ENCODE measurements around the gene BTD.

The BTD gene

DNA sequence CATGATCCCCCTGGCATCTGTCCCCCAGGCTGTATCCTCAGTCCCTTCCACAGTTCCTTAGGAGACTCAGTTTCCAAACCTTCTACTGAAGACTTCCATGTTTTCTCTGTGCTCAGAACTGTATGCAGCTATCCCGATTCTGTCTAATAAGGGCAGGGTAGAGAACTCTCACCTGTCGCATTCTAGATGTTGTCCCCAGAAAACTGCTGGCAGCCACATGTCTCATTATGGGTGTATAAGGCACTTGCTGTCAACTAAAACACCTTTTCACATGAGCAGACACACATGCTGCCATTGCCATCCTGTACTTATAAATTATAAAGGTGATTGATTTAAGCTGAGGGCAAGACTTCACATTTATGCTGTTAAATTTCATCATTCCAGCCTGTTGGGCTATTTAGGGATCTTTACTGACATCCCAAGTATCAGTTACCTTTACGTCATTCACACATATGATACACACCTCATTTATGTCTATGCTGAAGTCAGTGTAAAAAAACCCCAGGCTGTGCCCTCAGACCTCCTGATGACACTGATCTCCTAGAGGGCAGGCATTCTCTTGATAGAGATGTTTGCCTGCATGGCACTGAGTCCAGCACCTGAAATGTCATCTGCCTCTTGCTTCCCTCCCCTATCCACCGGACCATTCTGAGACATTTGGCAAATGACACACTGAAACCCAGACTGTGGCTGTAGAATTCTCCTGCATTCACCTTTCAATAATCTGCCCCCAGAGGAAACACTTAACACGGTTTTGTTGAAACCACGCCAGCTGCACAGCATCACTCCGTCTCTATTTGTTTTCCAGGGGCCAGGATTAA is 35.8 kb downstream of the BTD start:
- DNase-seq (ENCODE audit: low read depth), result no peak

DNA sequence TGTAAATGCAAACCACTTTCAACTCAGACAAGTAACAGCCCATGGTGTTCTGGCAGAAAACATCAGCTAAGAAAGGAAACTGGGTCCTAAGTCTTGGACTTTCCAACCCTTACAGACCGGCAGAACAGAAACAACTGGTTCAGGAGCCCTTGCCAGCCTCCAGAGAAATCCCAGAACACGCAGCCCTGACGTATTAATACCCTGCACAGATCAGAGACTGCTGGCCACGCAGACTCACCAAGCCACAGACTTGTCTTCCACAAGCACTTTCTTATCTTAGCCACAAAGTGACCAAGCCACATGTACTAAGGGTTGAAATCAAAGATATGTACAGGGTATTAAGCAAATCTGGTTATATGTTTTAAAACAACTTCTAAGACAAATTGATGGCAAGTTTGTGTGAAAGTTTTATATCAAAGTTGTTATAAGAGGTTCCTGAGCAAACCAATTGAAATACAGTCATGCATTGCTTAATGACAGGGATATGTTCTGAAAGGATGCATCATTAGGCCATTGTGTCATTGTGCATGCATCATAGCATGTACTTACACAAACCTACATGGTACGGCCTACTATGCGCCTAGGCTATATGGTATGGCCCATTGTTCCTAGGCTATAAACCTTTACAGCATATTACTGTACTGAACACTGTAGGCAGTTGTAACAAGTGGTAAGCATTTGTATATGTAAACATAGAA is 36.8 kb downstream of the BTD start:
- DNase-seq (ENCODE audit: low read depth), result no peak

GRCh38 chr3:15638891-15639262 is 37.3 kb downstream of the BTD start:
- DNase-seq (ENCODE audit: low read depth), result no peak

DNA sequence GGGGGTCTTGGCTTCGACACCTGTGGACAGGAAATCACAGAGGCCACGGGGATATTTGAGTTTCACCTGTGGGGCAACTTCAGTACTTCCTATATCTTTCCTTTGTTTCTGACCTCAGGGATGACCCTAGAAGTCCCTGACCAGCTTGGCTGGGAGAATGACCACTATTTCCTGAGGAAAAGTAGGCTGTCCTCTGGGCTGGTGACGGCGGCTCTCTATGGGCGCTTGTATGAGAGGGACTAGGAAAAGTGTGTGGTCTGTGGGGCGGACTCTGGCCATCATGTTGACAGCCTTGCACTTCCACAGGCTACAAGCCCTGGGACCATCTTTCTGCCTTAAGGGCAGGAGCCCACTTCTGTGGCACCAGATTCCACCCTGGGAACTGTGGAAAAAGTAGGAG is 43.7 kb downstream of the BTD start:
- DNase-seq (ENCODE audit: low read depth), result no peak

DNA sequence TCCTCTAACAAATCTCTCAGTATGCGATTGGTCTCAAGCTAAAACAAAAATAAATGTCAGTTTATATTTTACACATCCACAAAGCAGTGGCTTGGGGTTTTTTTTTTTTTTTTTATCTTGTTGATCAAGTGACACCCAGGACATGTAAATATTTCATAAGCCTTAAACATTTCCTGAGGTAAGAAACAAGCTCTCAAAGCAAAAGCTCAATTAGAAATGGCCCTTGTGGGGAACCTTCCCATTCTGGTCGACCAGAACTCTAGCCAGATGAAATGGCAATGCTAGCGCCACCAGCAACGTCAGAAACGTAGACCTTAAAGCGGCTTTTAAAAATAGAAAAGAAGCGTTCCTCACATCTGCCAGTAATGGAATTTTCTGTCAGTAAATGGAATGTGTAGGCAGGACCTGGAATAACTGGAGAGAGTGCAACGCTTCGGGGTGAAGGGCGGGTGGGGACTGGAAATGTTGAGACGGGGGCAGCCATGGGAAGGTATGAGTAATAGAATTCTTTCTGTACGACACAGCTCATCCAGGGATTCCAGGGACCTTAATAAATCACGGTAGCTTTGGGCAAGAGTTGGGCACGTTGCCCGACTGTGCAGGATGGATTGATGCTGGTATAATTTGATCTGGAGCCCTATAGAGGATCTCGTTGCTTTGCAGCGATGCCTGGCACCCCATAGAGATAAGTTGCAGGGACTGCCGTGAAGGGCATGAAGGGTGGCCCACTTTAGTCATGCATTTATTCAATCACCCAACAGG is 44.4 kb downstream of the BTD start:
- DNase-seq (ENCODE audit: low read depth), result no peak

DNA sequence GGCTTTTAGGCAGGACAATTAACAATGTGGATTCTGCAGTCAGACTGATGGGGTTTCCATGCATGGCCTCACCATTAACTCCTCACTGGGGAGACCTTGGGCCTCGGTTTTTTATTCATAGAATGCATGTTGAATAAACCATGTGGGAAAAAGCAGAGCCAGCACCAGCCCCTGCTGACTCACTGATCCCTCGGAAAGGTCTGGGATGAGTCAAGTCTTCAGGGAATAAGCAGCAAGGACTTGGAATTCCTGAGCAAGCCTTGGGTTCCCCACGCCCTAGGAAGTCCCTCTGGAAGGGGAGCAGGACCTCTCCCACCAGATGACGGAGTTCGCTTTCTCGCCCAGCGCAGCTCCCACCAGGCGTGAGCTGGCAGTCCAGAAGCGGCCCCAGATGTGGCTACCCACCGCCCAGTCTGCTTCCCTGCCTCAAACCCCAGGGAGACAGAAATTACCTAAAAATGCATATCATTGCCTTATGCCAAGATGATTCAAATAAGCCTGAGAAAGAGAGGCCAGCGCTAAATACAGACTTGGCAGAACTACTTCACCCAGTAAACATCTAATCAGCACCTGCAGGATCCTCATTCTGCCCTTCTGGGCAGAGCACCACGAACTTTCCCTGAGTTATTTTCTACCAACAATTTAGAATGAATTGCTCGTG is 45.4 kb downstream of the BTD start:
- no peak for DNase-seq (ENCODE audit: low read depth)

- DNase-seq (ENCODE audit: low read depth), result peak; percentile 20
Observed at GRCh38 chr3:15647611-15648167, 46.1 kb downstream of the BTD start.

GRCh38 chr3:15649341-15649740 is 47.8 kb downstream of the BTD start:
- no peak for DNase-seq (ENCODE audit: low read depth)

DNA sequence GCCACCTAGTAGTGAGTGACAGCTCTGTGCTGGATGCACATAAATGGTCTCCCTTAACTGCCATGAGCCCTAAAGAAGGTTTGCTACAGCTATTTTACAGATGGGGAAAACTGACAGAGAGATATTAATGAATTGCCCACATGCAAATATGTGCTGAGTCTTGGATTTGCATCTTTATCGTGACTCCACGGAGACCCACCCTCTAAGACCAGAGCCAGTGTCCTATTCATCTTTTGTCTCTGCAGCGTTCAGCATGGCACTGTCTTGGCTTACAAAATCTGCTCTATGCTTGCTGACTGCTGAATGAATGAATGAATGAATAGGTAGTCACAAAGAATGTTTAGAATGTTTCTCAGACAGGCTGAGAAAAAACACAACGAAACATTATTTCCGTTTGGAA is 48.3 kb downstream of the BTD start:
- no peak for DNase-seq (ENCODE audit: low read depth)

DNA sequence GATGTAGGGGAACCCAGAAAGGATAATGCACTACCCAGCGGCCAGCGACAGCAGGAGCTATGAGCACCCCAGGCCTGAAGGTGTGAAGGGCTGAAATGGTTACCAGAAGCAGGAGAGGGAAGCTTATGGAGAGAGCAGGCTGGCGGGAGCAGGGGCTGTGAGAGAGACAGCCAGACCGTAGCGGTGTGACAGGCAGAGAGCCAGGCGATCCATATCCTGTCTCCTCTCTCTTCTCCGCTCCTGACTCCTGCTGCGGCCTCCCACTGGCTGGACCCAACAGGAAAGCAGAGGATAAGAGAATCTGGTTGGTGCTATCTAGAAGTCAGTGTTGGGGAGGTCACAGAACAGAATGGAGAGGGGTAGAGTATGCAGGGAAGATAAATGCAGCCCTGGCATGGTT is 49.9 kb downstream of the BTD start:
- no peak for DNase-seq (ENCODE audit: low read depth)

DNA sequence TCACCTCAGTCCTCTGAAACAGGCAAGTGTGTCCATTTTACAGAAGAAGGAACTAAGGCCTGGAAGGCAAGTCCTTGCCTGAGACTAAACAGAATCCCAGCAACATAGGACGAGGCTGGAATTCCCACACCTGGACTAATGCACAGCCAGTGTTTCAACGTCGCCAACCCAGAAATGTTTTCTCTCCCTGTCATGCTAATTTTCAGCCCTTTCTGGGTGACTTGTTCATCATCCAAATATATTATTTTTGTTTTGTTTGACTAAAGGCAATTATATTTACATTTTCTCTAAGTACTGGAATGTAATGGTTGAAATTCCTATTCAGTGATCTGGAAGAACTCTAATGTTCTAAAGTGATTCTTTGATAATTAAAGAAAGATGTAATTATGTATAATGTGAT is 51.8 kb downstream of the BTD start:
- DNase-seq (ENCODE audit: low read depth), result no peak

- no peak for DNase-seq (ENCODE audit: low read depth)
Observed at GRCh38 chr3:15654127-15654526, 52.6 kb downstream of the BTD start.

DNA sequence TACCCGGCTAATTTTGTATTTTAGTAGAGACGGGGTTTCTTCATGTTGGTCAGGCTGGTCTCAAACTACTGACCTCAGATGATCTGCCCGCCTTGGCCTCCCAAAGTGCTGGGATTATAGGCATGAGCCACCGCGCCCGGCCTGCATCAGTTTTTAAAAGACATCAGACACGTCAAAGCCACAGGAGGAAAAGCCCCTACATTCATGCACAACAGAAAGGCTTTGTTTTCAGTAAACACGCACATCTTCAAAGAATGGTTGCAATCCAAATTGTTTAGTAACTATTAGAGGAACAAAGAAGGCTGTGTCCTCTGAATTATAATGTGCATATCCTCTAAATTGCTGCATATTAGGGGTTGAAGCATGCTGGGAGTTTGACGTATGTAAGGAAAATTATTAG is 53.3 kb downstream of the BTD start:
- no peak for DNase-seq (ENCODE audit: low read depth)

DNA sequence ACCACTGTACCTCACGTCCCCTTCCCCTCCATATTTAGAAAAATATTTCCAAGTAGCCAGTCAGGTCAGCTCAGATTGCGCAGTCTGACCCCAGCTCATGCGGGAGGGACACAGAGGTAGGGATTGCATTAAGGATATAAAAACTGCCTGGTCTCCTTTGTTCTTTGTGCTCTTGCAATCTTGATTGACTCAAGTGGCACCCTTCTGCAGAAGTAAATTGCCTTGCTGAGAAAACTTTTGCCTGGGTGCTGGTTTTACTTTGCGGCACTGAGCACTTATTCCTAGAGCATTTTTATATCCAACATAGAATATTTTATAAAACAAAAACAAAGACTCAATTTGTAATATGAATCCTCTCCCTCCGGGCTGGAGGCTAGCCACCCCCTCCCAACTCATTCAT is 54.8 kb downstream of the BTD start:
- DNase-seq (ENCODE audit: low read depth), result no peak

DNA sequence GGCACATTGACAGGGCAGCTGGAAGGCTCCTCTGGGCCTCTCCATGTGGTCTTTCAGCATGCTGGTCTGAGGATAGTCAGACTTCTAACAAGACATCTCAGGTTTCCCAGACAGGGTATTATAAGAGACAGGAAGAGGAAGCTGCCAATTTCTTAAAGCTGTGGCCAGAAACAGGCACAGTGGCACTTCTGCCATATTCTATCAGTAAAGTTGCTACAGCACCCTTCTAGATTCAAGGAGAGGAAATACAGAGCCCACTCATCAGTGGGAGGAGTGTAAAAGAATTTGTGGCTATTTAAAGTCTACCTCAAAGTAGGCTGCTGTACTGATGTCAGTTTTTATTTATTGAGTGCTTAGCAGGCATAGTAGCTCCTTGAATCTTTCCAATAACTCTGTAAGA is 55.5 kb downstream of the BTD start:
- no peak for DNase-seq (ENCODE audit: low read depth)

DNA sequence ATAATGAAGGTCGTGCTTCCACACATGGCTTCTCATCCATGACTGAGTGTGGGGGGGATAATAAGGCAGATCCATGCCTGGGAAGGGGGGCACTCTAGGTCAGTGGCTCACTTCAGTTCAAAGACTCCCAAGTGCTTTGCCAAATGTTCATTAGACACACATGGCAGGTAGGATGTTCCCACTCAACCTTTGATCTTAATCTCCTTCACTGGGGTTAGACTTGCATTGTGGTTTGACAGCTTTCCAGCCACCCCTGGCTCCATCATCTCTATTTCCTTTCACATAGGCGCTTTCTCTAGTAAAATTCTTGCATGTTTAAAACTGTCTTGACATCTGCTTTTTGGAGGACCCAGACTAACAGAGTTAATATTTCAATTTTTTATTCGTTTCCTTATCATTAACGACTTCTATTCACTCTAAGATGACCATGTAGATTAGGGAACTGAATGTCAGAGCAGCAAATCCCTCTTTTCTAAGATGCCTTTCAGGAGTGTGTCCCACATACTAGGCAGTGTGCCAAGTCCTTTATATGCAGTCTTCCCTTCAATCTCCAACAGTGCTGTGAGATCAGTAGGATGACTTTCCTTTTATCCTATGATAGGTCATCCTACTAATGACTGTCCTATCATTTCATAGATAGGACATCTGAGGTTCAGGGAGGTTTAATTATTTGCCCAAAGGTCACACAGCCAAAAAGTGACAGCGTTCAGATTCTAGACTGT is 57.9 kb downstream of the BTD start:
- DNase-seq (ENCODE audit: low read depth), result no peak

DNA sequence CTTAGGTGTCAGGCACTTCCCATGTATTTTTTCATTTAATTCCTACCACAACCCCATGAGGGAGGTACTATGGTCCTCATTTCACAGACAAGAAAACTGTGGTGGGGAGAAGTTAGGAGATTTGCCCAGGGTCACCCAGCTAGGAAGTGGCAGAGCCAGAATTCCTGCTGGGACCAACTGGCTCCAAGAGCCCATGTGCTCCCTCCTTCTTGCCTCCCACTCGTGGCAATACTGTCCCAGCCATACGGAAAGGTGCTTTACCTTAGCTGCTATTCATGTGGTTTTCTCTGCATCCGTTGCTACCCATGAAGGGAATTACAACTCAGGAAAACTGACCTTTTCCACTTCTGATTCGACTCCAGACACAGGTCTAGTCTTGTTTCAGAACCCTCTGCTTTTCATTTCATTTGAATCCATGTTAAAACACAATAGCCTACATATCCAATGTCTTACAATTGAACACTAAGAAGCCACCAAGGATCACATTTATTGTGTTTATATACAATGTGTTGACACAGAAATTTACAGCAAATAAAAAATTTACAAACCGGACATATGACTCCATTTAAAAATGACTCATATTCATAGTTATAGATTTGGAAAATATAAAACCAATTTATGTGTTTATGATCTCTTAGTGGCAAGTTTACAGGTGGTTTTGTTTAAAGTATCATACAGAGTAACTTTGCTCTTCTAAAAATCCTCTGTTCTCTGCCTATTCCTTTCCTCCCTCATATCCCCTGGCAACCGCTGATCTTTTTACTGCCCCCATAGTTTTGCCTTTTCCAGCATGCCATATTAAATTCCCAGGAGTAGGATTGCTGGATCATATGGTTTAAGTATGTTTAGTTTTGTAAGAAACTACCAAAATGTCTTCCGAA is 58.8 kb downstream of the BTD start:
- DNase-seq (ENCODE audit: low read depth), result no peak

DNA sequence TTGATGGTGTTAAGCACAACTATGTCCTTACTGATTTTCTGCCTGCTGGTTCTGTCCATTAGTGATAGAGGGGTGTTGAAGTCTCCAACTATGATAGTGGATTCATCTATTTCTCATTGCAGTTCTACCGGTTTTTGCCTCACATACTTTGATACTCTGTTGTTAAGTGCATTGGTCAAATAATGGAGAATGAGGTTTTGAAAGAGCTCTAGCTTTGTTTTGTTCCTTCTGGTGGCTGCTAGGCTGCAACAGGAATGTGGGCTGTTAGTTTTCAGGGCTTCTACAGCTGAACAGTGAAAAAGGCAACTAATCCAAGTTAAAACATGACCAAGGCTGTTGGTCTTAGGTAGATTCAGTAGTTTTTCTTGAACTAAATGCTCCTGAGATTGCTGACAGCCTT is 62.6 kb downstream of the BTD start:
- DNase-seq (ENCODE audit: low read depth), result no peak

- no peak for DNase-seq (ENCODE audit: low read depth)
Observed at GRCh38 chr3:15665510-15666150, 64.1 kb downstream of the BTD start.

DNA sequence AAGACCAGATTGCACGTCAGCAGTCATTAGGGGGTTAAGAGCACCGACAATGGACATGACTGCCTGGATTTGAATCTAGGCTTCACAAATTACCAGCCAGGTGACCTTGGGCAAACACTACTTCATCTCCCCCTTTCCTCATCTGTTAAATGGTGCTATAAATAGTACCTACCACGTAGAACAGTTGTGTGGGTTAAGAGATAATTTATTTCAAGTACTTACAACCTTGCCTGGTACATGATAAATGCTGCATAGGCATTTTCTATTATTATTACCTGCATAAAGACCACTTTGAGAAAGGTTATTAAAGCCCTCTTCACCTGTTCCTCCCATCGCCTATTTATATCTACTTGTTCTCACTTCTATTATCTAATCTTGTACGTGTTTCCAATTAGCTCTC is 64.7 kb downstream of the BTD start:
- no peak for DNase-seq (ENCODE audit: low read depth)
